GM18873 (cell line): ENCODE measurements around the gene GSTT2B.
"Not testable (repeated sequence)": the region's sequence is repeated elsewhere in the genome, so short reads cannot be mapped to it uniquely, and the experiment has no call there.

Experiments used
- ATAC-seq: cut with Tn5 transposase; IDR thresholded peaks from one replicate; pipeline ENCODE4 v1.9.1; 2021; ENCODE audit warnings: mild to moderate bottlenecking, moderate library complexity, moderate number of reproducible peaks; ENCODE audit not compliant: unreplicated experiment, low FRiP score

The GSTT2B gene

DNA sequence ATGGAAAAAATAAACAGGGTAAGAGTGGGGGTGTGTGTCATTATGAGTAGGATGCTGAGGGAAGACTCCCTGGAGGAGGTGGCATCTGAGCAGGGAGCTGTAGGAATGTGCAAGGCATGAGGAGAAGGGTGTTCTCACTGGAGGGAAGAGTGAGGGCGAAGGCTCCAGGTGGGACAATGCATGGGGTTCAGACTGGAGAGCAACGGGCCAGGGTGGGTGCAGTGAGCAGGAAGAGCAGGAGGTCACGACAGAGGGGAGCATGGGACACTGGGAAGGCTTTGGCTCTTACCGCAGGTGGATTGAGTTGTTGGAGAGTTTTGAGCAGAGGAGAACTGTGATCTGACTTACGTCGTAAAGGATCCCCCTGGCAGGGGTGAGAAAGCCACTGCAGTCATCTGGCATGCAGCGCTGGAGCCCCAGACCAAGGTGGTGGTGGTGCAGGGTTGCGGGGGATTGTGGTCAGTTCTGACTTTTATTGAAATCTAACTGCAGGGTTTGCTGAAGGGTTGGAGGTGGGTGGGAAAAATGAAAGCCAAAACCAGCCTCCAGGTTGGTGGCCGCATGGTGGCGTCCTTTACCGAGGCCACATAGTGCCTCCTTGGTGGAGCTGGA is 8.1 kb downstream of the GSTT2B start:
- ATAC-seq, result not testable (repeated sequence)

DNA sequence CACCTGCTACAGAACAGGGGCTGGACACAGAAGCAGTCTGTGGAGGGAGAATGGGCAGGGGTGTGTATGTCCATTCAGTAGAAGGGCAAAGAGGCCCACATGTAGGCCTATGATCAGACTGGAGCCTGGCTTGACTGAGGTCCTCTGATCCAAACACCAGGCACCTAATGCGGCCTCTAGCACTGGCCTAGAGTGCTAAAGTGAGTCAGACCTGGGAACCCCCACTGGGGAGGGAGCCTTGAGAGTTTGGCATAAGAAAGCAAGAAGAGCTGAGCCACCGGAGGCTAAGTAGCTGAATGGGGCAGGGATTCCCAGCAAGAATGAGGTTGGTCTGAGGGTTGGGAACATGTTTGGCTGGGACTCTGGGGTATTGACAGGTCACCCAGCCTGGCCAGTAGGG is 9.6 kb downstream of the GSTT2B start:
- ATAC-seq, result not testable (repeated sequence)

DNA sequence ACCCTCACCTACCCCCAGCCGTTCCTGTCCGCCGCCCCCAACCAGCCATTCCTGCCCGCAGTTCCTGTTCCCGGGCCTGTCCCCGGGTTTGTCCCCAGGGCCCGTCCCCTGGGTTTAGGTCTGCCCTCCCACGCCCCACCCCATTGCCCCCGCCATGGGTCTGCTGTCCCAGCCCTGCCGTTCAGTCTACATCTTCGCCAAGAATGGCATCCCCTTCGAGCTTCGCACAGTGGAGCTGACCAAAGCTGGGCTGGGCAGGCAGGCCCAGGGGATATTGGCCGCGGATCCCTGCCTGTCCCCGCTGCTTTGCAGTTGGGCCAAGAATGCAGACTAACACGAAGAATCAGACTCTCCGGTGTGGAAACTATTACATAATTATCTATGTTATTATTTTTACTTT is 11.2 kb downstream of the GSTT2B start:
- not testable (repeated sequence) for ATAC-seq

DNA sequence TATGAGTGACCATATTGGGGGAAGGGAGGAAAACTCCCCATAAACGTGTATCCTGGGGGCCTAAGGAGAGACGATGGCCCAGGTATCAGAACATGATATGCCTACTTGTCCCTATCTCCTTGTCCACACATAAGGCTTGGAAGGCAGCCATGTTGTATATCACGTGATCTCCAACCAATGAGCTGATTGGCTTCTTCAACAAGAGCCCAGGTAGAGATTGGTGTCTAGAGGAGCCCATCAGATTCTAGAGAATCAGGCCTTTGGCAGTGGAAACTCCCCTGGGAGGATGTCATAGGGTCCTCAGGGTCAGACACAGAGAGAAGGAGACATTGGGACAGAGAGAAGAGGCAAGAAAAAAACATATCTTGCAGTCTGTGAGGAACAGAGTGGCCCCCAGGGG is 13.6 kb downstream of the GSTT2B start:
- not testable (repeated sequence) for ATAC-seq

DNA sequence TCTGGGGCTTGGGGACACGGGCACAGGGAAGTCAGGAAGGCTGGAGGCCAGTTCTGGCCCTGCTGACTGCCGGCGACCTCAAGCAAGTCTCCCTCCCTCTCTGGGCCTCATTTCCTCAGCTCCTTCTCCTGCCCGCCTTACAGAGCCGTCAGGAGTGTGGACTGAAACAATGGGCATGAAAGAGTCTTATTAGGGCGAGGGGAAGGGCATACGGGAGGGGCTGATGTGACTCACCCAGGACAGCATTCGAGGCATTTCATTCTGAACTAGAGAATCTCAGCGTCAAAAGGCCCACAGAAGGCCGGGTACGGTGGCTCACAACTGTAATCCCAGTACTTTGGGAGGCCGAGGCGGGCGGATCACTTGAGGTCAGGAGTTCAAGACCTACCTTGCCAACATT is 20.8 kb downstream of the GSTT2B start:
- ATAC-seq, result not testable (repeated sequence)

DNA sequence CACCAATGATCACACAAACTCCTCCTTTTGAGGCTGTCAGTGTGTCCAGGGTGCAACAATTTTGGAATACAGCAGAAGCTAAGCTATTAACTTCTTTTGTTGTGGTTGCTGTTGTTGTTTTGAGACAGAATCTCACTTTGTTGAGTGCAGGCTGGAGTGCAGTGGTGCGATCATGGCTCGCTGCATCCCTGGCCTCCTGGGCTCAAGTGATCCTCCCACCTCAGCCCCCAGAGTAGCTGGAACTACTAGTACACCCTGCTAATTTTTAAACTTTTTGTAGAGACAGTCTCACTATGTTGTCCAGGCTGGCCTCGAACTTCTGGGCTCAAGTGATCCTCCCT is 22.0 kb downstream of the GSTT2B start:
- no peak for ATAC-seq

DNA sequence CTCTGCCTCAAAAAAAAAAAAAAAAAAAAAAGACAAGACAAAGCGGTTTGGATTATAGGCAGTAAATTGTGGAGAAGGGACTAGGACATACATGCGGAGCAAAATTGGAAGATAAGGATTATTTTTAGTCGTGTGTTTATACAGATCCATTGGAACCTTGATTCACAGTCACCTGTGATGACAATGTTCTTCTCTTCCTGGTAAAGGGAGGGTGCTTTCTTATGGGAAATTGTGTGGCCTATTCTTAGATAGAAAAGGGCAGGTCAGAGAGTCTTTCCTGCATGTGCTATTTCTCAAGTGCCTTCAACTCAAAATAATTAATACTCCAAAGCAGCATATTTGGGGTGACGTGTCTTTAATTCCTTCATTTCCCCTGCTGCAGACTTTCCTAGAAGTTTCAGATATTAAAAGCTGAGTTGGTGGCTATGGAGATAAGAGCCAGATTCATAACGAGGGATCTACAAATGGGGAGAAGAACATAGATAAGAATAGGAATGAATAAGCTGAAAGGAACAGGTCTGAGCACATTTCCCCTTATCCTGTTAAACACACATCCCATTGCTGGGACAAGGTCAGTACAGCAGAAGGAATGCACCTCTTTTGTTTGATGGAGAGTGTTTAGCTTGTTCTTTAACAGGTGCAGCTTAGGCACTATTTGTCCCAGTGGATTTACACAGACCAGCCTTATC is 22.5 kb downstream of the GSTT2B start:
- no peak for ATAC-seq

DNA sequence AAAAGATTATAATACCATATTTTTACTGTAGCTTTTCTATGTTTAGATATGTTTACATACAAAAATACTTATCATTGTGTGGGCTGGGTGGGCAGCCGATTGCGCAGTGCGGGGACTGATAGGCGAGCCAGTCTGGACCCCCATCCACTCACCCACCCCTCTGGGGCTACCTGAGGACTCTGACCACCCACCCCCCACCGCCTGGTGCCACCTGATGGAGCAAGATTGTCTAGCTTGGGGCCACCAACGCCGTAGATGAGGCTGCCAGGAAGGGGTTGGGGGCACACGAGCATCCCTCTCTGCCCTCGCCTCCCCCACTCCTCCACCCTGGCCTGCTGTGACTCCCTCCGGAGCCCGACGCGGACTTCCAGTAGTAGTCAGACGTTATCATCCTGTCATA is 34.4 kb downstream of the GSTT2B start:
- no peak for ATAC-seq

DNA sequence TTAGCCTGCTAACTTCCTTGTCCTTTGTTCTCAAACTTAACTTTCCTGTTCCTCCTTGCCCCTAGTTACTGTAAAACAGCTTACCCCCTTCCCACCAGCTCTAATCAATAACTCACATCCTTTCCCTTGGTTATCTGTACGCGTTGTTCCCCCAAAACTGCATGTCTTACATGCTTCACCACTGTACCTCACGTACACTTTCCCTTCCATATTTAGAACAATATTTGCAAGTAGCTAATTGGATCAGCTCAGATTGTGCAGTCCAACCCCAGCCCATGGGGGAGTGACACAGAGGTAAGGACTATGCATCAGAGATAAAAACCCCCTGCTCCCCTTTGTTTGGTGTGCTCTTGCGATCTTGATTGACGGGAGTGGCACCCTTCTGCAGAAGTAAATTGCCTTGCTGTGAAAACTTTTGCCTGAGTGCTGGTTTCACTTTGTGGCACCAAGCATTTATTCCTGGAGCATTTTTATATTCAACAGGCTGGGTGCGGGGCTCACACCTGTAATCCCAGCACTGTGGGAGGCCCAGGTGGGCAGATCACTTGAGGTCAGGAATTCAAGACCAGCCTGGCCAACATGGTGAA is 35.9 kb downstream of the GSTT2B start:
- no peak for ATAC-seq

DNA sequence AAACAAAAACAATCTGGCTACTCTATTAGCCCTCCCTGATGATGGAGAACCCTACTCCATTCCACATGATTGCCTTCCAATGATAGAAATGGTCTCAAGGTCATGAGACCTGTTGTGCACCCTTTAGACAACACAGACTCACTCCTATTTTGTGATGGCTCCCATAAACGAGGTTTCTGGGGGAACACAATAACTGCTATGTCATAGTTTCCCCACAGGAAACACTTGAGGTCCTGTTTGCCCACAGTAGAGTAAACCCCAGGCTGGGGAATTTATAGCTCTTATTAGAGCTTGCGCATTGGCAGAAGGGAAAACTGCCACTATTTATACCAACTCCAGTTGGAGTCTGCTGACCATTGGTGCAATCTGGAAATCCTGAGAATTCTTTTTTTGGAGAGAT is 38.1 kb downstream of the GSTT2B start:
- no peak for ATAC-seq

DNA sequence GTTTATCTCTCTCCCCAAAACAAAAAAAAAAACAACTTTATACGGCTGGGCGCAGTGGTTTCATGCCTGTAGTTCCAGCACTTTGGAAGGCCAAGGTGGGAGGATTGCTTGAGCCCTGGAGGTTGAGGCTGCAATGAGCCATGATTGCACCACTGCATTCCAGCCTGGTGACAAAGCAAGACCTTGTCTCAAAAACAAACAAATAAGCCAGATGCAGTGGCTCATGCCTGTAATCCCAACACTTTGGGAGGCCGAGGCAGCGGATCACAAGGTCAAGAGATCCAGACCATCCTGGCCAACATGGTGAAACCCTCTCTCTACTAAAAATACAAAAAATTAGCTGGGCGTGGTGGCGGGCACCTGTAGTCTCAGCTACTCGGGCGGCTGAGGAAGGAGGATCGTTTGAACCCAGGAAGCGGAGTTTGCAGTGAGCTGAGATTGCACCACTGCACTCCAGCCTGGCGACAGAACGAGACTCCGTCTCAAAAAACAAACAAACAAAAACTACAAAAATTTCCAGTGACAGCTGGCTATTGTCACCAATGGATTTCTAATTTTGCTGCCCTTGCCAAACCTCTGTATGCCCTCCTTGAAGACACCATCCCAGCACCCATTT is 39.3 kb downstream of the GSTT2B start:
- ATAC-seq, result not testable (repeated sequence)

DNA sequence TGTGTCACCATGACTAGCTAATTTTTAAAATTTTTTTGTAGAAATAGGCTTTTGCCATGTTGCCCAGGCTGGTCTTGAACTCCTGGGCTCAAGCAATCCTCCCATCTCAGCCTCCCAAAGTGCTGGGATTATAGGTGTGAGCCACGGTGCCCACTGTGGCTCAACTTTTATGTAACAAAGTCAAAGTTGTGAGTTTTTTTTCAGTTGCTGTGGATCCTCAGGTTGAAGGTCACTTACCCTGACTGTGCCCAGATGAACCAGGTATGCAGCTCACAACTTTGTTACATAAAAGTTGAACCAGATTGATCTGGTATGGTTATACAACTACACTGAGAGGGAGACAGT is 40.8 kb downstream of the GSTT2B start:
- ATAC-seq, result not testable (repeated sequence)

DNA sequence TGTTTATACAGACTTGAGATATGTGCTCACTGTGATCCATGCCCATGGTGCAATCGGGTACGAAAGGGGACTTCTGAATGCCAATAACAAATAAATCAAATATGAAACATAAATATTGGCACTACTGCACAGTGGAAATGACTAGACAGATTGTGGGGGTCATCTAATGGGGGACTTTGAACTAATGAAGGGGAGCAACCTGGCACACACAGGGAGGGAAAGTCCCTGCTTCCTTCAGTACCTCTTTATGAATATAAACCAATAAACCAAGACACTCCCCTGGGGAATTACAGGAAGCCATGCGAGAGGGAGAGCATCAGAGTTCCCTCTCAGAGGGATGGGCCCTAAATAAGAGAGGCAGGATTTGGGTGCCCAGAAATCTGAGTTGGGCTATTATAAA is 45.7 kb downstream of the GSTT2B start:
- ATAC-seq, result no peak

DNA sequence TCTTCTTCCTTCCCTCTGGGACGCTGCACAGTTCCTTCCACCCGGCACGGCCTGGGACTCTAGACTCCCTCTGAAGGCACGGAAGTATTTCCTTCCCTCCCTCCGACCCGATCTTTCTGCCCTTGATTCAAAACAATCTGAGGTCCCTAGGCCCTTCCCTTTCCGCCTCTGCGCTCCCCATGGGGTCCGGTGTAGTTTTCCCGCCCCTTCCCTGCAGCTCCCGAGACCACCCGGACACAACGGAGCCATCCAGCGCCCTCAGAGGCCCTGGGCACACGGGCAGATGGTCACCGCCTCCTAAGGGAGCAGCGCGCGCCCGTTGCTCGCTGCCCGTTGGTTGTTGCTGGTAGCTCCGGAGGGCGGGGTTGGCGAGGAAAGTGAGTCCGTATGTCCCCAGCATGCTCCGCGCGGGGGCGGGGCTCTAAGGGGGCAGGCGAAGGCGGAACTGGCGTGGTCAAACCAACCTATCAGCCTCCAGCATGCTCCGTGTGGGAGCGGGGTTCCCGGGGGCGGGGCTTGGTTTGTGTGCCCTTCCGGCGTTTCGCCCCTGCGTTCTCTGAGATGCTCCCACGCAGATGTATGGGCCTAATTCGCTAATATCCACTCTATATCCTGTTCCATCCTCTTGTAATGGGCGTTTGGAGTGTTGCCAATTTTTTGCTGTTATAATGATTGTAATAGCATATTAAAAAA is 47.2 kb downstream of the GSTT2B start:
- peak; percentile 92 for ATAC-seq

DNA sequence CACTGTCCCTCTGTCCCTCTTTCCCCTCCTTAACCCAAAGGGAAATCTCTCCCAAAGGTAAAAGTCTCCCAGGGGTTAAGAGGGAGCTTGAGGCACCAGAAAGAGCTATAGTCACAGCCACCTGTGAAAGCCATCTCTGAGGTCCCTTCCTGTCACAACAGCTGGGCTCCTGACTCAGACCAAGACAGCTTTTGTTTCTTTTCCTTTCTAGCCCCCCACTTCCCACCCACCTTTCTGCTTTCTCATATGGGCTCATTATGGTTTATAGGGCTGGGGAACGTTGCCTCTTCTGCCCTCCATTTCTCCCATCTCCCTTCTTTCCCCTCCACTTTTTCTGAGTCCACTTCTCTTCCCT is 47.7 kb downstream of the GSTT2B start:
- ATAC-seq, result peak; percentile 10

DNA sequence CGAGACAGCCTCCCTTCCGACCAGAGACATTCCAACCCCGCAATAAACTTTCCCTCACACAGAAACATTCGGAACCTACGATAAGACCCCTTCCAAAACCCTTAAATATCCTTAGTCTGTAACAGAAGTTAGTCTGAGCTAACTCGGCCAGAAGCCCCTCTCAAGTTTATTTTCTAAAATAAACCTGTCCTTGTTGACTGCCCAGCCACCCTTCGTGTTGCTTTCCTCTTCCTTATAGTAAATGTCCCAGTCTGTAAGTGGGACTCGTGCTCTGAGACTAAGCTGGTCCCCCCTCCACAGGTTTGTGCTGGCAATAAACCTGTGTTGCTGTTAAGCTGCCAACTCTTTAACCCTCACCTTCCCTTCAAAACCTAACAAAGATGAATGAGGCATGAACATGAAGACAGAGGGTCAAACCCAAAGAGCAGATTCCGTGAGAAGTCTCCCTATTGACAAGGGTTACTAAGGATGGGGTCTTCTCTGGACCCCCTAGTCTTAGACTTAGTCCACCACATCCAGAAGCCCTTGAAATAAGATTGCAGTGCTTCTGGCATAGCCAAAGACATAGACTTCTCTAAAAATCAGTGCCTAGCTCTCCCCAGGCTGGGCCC is 48.6 kb downstream of the GSTT2B start:
- ATAC-seq, result no peak

DNA sequence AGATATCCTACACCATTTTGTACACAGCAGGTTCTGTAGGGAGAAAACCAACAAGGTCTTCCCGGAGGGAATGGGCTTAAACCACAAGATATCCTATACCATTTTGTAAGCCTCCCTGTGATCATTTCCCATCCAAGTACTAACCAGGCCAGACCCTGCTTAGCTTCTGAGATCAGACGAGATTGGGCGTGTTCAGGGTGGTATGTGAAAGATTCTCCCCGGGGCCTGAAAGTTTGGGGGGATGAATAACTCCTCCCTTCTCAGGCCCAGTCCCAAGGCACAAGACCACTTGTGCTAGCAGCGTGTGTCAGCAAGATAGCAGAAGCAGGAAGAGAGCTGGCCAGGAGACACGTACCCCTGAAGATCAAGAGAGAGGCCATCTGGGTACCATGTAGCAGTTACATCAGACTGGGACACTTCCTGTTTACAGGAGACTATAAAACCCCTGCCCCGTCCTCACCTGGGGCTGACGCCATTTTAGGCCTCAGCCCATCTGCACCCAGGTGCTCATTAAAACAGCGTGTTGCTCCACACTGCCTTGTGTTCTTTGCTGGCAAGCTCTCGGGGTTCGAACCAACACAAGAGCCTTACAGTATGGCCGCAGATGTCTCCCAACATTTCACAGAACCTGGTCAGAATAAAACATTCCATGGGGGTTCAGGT is 49.5 kb downstream of the GSTT2B start:
- no peak for ATAC-seq

DNA sequence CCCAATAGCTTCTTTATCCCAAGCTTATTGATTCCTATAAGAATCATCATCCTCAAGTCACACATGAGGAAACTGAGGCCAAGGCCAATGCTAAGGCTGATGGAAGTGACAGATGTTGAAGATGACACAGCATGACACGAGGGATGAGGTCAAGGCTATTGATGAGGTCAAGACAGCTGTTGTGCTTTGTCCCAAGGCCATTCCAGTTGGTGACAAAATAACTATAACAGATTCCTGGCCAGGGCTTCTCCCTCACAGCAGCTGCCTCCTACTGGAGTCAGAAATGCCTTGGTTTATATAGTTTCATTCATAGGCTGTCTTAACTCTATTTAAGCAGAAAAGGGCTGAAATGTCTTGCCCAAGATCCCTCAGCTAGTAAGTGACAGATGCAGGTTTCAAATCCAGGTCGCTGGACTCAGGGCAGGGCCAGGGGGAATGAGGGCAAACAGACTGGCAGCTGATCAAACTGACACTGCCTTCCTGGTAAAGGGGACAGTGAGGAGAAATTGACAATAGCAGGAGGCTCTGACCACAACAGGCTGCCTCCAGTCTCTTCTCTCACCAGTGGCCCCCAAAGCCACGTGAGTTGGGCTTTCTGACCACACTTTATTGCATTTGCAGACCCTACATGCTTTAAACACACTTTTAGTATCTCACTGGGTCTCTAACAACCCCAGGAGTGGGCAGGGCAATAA is 50.4 kb downstream of the GSTT2B start:
- ATAC-seq, result no peak

DNA sequence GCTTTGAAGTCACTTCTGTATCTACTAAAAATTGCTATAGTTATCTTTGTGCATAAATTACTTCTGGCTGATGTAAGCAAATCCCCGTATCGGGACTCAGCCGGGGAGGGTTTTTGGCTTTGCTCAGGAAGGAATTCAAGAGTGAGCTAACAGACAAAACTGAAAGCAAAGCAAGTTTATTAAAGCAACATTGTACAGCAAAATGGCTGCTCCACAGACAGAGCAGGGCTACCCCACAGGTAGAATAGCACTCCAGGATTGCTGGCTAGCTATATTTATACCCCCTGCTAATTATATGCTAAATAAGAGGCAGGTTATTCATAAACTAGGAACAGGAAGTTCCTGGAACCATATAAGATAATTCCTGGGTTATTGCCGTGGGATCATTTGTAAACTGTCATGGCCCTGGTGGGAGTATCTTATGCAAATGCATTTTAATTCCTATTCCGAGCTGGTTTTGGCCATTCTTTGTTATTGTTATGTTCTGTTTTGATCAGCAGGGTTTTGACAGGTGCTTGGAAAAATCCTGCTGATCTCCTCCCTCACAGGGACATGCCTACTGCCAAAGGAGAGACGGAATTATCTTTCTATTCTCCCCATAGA is 51.6 kb downstream of the GSTT2B start:
- no peak for ATAC-seq
